ENCODE data around the gene TM7SF2. TPM values are rescaled to one million over a fixed set of nuclear protein-coding genes. Genes with fewer than 3 reads are reported as not detected.
"Not testable (repeated sequence)": the region's sequence is repeated elsewhere in the genome, so short reads cannot be mapped to it uniquely, and the experiment has no call there.

TM7SF2 gene
- total RNA-seq, 1 donor from 2014 or later, result 37.5 TPM

GRCh38 chr11:65129649-65130441 lies 18.2 kb downstream of the TM7SF2 start:
- no peak for DNase-seq (ENCODE audit: low spot score)

- no peak for DNase-seq (ENCODE audit: low spot score)
These were observed 19.2 kb downstream of the TM7SF2 start for GRCh38 chr11:65130631-65131416.

GRCh38 chr11:65131417-65131776 lies 19.7 kb downstream of the TM7SF2 start:
- DNase-seq (ENCODE audit: low spot score), result no peak

- no peak for DNase-seq (ENCODE audit: low spot score)
These were observed 20.2 kb downstream of the TM7SF2 start for GRCh38 chr11:65131895-65132237.

GRCh38 chr11:65132238-65132987 lies 20.7 kb downstream of the TM7SF2 start:
- no peak for DNase-seq (ENCODE audit: low spot score)

GRCh38 chr11:65132988-65133700 lies 21.5 kb downstream of the TM7SF2 start:
- DNase-seq (ENCODE audit: low spot score), result no peak

DNA sequence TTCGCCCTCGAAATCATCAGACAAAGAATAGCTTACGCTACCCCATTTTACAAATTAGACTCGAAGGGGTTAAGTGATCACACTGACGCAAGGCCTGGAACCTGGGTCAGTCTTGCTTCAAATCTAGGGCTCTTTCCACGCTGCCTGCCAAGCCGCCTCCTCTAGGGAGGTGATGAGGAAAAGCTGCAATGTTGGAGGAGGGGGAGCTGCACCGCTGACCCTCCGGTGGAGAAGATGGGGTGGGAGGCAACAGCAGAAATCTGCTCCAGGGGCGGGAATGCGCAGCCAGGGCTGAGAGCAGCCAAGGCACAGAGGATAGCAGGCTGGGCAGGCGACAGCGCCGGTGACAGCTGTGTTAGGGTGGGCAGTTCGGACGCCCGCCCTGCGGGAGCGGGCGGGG lies 22.1 kb downstream of the TM7SF2 start:
- DNase-seq (ENCODE audit: low spot score), result no peak

DNA sequence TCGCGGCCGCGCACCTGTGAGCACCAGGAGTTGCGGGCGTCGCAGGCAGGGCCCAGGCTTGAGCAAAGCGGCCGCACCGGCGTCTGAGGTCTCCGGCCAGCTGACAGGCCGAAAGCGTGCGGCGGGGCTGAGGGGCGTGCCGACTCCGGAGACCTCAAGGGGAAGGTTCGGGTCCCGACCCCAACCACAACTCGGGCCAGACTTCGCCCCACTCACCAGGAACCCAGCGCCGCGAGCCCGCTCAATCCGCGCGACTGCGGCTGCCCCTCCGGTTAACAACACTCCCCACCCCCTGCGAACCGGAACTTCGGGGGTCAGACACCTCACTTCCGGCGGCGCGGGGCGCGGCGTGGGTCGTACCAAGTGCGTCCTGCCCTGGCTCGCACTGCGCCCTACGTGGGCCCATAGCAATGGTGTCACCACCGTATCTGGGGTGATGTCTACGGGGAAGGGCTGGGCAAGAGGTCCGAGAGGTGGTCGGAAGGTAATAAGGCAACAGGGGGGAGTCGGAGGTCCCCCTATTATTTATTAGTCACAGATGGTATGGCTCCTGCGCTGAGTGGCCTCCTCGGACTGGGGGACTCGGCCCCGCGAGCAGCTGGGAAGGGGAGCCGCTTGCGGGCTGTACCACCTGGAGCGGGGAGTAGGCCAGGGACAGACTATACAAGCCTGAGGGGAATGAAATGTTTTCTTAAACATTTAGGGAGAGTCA lies 22.7 kb downstream of the TM7SF2 start, which contains the start of gene SYVN1:
Gene SYVN1 (minus strand): TSS at position 280 of the 712 bp plus-strand sequence. CDS start 918 bp downstream, outside the sequence.
- DNase-seq (ENCODE audit: low spot score), result peak; percentile 93

DNA sequence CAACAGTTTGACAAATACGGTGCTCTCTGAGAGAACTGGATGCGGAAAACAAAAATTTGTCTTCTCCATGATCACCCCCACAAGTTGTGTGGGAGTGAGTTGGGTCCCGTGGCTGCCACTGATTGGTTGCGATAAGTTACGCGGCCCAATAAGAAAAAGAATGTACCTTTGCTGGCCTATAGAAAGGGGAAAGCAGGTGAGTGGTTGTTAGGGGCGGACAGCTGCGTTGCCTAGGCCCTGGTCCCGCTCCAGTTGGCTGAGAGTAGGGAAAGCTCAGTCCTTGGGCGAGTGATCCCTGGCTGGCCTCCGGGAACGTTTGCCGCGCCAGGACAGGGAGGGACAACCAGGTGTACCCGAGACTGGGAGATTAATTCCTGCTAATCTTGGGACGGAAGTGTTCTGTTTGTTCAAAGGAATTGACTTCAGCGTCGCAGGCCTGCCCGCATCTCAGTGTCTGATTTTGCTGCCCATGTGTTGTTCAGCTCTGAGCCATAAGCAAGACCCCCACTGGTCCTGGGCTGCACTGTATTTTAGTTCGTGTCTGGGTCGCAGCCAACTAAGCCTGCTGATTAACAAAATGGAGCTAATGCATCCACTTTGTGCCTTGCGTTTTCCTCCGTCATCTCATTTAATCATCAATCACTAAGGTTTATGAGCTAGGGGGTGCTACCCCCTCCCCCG lies 23.4 kb downstream of the TM7SF2 start:
- peak; percentile 92 for DNase-seq (ENCODE audit: low spot score)

- no peak for DNase-seq (ENCODE audit: low spot score)
These were observed 24.0 kb downstream of the TM7SF2 start for GRCh38 chr11:65135633-65136145.

DNA sequence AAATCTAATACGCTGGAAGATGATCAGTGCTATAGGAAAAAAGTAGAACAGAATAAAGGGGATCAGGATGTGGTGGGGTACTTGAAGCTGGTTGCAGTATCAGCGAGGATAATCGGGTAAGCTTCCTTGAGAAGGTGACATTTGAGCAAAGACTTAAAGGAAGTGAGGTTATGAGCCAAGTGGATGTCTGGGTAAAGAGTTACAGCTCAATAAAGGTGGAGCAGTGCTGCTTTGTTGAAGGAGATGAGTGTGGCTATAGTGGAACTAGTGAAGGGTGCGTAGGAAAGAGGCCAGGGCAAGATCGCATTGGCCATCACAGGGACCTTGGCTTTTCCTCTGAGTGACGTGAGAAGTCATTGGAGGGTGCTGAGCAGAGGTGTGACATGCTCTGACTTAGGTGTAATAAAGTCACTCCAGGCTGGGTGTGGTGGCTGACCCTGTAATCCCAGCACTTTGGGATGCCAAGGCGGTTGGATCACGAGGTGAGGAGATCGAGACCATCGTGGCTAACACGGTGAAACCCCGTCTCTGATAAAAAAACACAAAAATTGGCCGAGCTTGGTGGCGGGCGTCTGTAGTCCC lies 24.9 kb downstream of the TM7SF2 start:
- DNase-seq (ENCODE audit: low spot score), result no peak

GRCh38 chr11:65141896-65142494 lies 30.3 kb downstream of the TM7SF2 start:
- no peak for DNase-seq (ENCODE audit: low spot score)

DNA sequence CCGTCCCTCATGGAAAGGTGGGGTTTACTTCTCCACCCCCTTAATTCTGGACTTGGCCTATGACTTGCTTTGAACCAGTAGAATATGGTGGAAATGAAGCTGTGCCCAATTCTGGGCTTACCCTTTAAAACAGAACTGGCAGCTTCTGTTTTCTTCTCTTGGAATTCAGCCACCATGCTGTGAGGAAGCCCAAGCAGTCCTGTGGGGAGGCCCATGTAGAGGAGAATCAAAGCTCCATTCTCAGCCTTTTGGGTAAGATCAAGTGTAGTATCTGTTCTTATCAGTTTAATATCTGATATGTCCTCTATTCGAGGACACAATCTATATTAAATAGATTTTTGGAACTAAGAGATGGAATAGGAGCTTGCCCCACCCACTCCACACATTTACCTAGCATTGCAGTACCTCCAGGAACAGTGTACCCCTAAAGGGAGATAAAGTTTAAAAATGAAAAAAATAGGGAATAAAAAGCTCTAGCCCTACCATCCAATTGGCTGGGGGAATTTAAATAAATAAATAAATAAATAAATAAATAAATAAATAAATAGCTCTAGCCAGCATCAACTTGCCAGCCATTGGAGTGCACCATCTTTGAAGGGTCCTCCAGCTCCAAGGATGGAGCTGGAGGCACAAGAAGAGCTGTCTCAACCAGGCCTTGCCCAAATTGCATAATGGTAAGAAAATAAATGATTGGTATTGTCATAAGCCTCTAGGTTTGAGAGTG lies 35.8 kb downstream of the TM7SF2 start:
- DNase-seq (ENCODE audit: low spot score), result no peak

GRCh38 chr11:65148657-65149056 lies 37.0 kb downstream of the TM7SF2 start:
- no peak for DNase-seq (ENCODE audit: low spot score)

- not testable (repeated sequence) for DNase-seq (ENCODE audit: low spot score)
These were observed 38.4 kb downstream of the TM7SF2 start for GRCh38 chr11:65150131-65150508.

DNA sequence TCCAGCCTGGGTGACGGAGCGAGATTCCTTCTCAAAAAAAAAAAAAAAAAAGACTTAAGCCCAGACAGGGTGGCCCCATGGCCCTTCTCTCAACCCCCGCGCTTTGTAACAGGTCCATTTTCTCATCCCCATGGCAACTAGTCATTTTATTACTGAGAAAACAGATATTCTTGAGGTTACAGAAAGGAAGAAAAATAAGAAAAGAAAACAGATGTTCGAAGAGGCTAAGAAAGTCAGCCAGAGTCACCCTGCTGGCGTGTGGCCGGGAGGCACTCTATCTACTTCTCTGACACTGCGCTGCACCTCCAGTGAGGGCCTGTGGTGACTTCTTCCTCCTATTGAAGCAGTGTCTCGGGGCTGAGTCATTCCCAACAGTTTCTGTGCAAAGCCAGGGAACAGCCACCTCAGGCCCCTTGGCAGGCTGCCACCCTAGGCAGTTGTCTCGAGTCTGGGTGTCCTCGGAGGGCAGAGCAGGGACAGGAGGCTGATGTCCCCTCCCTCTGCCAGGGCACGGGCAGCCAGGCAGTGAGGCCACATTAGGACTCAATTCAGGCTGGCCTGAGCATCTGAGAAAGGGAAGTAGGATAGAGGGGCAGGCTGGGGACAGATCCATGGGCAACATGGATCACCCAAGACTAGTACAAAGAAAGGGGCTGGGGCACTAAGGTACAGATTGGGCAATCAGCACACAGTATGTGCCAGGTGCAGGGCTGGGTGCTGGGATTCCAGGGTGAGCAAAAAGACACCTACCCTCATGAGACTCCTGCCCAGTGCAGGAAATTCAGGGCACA lies 39.0 kb downstream of the TM7SF2 start:
- DNase-seq (ENCODE audit: low spot score), result peak; percentile 90

DNA sequence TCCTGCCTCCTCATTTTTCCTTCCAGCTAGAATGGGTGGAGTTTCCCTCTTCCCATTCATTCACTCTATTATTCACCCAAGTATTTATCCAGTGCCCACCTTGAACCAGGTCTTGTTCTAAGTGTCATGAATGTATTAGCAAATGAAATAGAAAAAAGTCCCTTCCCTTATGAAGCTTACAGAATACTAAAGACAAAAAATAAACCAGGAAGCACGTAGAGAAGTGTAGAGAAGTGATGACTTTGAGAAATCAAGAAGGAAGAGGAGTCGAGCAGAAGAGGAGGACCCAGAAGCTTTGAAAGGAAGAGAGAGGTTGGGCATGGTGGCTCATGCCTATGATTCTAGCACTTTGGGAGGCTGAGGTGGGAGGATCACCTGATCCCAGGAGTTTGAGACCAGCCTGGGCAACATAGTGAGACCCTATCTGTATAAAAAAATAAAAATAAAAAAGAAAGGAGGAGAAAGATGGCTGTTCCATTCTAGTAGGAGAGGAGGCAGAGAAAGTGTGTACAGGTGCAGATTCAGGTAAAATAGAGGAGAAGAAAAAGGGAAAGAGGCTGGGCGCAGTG lies 39.7 kb downstream of the TM7SF2 start:
- no peak for DNase-seq (ENCODE audit: low spot score)

DNA sequence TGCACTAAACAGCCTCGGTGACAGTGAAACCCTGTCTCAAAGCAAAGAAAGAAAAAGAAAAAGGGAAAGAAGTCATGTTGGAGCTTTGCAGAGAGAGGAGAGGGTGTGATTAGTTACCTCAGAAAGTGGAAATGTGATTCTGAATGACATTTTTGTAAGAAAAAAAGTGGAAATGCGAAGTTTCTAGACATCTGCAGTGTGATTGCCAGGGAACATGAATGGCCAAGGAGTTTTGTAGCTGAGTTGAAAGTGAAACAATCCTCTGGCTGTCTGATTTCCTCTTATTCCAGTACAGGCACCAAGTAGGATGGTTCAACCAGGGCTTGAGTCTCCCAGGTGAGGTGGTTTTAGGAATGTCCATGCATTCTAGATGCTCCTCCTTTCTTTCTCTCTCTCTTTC lies 40.5 kb downstream of the TM7SF2 start:
- no peak for DNase-seq (ENCODE audit: low spot score)
